Thyroid gland (tissue), 4 donors: ENCODE results near the gene DGKD.
"Not testable (repeated sequence)": the region's sequence is repeated elsewhere in the genome, so short reads cannot be mapped to it uniquely, and the experiment has no call there.

ENCODE experiments used
- POLR2A ChIP-seq, 2 donors: fragments of 450-650 bp; IDR thresholded peaks; one replicate each; pipeline ENCODE4 v1.6.1; 2017; ENCODE audit warnings: antibody characterized with exemption in 2 of 2, mild to moderate bottlenecking in 2 of 2, moderate library complexity in 1 of 2
- TF ChIP-seq, protein P1 (sequence below), 6 experiments: fragments of 200-600 bp in 3 of 6; fragments of 450-650 bp in 3 of 6; sonication (generic) in 3 of 6; IDR thresholded peaks; one replicate each; pipeline ENCODE4 v1.5.1; 2016 to 2019; ENCODE audit warnings: antibody characterized with exemption in 6 of 6, mild to moderate bottlenecking in 2 of 6, inconsistent platforms in 1 of 6, moderate library complexity in 1 of 6

DNA sequence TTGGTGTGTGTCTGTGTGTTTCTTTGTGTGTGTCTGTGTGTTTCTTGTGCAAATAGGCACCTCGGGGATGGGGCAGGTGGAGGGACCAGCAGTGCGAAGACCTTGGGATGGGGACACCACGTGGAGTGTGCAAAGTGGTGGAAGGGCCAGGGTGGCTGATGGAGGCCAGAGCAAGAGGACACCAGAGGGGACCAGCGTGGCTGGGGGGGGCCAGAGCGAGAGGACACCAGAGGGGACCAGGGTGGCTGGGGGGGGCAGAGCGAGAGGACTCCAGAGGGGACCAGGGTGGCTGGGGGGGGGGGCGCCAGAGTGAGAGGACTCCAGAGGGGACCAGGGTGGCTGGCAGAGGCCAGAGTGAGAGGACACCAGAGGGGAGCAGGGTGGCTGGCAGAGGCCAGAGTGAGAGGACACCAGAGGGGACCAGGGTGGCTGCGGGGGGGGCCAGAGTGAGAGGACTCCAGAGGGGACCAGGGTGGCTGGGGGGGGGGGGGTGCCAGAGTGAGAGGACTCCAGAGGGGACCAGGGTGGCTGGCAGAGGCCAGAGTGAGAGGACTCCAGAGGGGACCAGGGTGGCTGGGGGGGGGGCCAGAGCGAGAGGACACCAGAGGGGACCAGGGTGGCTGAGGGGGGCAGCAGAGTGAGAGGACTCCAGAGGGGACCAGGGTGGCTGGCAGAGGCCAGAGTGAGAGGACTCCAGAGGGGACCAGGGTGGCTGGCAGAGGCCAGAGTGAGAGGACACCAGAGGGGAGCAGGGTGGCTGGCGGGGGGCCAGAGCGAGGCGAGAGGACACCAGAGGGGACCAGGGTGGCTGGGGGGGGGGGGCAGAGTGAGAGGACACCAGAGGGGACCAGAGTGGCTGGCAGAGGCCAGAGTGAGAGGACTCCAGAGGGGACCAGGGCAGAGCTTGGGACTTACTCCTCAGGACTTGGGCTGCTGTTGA is 42.7 kb downstream of the DGKD start:
- TF ChIP-seq, protein P1, sequence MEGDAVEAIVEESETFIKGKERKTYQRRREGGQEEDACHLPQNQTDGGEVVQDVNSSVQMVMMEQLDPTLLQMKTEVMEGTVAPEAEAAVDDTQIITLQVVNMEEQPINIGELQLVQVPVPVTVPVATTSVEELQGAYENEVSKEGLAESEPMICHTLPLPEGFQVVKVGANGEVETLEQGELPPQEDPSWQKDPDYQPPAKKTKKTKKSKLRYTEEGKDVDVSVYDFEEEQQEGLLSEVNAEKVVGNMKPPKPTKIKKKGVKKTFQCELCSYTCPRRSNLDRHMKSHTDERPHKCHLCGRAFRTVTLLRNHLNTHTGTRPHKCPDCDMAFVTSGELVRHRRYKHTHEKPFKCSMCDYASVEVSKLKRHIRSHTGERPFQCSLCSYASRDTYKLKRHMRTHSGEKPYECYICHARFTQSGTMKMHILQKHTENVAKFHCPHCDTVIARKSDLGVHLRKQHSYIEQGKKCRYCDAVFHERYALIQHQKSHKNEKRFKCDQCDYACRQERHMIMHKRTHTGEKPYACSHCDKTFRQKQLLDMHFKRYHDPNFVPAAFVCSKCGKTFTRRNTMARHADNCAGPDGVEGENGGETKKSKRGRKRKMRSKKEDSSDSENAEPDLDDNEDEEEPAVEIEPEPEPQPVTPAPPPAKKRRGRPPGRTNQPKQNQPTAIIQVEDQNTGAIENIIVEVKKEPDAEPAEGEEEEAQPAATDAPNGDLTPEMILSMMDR (IDR thresholded peaks at IDR 0.05): not testable (repeated sequence)
- not testable (repeated sequence) for TF ChIP-seq POLR2A (IDR thresholded peaks at IDR 0.05)
